Type B pancreatic cell (in vitro differentiated cells): ENCODE results near the gene CRISP3. TPM values are rescaled to one million over a fixed set of nuclear protein-coding genes. Genes with fewer than 3 reads are reported as not detected.

ENCODE experiments used
- DNase-seq: peaks from one replicate; pipeline ENCODE4 v3.0.0; 2021; ENCODE audit warnings: mixed read lengths; ENCODE audit not compliant: unreplicated experiment; ENCODE audit errors: extremely low spot score
- H3K27ac Mint-ChIP-seq: 2 replicates; pipeline ENCODE4 v1.8.0; 2021; ENCODE audit warnings: mild to moderate bottlenecking, mixed read lengths
- H3K27me3 Mint-ChIP-seq: 2 replicates; pipeline ENCODE4 v1.8.0; 2021; ENCODE audit warnings: mixed read lengths
- H3K36me3 Mint-ChIP-seq: 2 replicates; pipeline ENCODE4 v1.8.0; 2021; ENCODE audit warnings: mixed read lengths
- H3K4me1 Mint-ChIP-seq: one replicate; pipeline ENCODE4 v1.8.0; 2021; ENCODE audit warnings: mixed read lengths; ENCODE audit not compliant: unreplicated experiment
- H3K4me3 Mint-ChIP-seq: 2 replicates; pipeline ENCODE4 v1.8.0; 2021; ENCODE audit warnings: mild to moderate bottlenecking, mixed read lengths
- H3K9me3 Mint-ChIP-seq: 2 replicates; pipeline ENCODE4 v1.8.0; 2021; ENCODE audit warnings: mixed read lengths
- long read RNA-seq: library from polyadenylated mRNA; unstranded; transcript quantifications from one replicate; pipeline ENCODE4 v2.0.0, GENCODE V29; 2020
- total RNA-seq: library from RNA; stranded (reverse); gene quantifications from 2 replicates; pipeline ENCODE4 v1.2.1, GENCODE V29; 2021; ENCODE audit warnings: low replicate concordance
- TF ChIP-seq, protein P1 (sequence below): fragments of 200-600 bp; sonication (generic); conservative IDR thresholded peaks from 2 replicates; pipeline ENCODE4 v1.5.0; 2021; ENCODE audit warnings: antibody characterized with exemption, mild to moderate bottlenecking

Gene CRISP3, protein sequence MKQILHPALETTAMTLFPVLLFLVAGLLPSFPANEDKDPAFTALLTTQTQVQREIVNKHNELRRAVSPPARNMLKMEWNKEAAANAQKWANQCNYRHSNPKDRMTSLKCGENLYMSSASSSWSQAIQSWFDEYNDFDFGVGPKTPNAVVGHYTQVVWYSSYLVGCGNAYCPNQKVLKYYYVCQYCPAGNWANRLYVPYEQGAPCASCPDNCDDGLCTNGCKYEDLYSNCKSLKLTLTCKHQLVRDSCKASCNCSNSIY
- 57.4 and 120 TPM in 2 replicates for total RNA-seq
- long read RNA-seq, transcript CRISP3-204 (8 exons, 2,205 nt): minor isoform, 18 of 676 reads
- long read RNA-seq, transcript CRISP3-201 (8 exons, 2,170 nt): major isoform, 613 of 676 reads
- long read RNA-seq, partial matches to known transcripts: 29 of 676 reads
- long read RNA-seq, other reads (novel, unspliced or antisense): 16 of 676 reads

DNA sequence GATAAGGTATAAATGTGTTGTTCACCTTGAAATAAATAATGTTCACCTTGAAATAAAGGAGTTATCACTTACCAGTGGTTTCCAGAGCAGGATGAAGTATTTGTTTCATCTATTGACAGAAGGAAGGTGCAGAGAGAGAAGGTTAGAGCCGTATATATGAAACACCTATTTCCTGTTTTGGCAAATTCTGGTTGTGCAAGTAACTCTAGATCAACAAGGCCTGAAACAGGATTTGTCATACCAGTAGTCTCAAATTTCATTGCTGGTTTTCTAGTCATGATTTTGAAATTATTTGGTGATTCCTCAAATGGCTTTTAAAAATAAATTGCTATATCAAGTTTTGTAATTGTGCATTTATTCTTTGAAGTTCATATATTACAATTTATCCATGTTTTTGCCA is at the start of gene CRISP3:
TSS of gene CRISP3 (minus strand) at position 130 of the 400 bp plus-strand sequence. CDS start at position 109, 21 bp downstream.
- H3K9me3 Mint-ChIP-seq: no peaks in the 10 kb centered on the region
- H3K27me3 Mint-ChIP-seq: no peaks in the 10 kb centered on the region
- no peak for DNase-seq
- H3K27ac Mint-ChIP-seq: no peak within 1 kb of the TSS
- H3K4me3 Mint-ChIP-seq: peak within 1 kb of the TSS; percentile 70
- TF ChIP-seq, protein P1, sequence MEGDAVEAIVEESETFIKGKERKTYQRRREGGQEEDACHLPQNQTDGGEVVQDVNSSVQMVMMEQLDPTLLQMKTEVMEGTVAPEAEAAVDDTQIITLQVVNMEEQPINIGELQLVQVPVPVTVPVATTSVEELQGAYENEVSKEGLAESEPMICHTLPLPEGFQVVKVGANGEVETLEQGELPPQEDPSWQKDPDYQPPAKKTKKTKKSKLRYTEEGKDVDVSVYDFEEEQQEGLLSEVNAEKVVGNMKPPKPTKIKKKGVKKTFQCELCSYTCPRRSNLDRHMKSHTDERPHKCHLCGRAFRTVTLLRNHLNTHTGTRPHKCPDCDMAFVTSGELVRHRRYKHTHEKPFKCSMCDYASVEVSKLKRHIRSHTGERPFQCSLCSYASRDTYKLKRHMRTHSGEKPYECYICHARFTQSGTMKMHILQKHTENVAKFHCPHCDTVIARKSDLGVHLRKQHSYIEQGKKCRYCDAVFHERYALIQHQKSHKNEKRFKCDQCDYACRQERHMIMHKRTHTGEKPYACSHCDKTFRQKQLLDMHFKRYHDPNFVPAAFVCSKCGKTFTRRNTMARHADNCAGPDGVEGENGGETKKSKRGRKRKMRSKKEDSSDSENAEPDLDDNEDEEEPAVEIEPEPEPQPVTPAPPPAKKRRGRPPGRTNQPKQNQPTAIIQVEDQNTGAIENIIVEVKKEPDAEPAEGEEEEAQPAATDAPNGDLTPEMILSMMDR: no peak
- no peaks in the 10 kb centered on the region for H3K36me3 Mint-ChIP-seq
- H3K4me1 Mint-ChIP-seq: no peaks in the 10 kb centered on the region

DNA sequence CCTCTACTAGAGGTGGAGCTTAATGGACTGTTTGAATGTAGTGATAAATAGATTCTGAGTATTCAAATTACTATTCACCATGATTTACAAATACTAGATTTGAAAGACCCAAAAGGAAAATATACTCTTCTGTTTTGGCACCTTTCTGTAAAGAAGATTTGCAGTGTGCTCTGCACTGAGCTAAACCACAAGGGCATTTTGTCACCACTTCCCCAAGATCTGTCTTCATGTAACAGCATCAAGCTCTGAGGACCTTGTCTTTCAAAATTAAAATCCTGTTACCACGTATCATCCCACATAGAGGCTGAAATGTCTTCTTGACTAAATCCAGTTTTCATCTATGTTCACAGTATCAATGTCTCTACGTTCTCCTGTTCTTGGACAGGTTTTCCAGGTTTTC is 46.2 kb upstream of the CRISP3 start:
- Mint-ChIP-seq H3K27ac (no peak overlapping the region), H3K4me3 (no peak overlapping the region), H3K4me1 (no peaks in the 10 kb centered on the region), H3K36me3 (no peaks in the 10 kb centered on the region), H3K27me3 (no peaks in the 10 kb centered on the region), H3K9me3 (no peaks in the 10 kb centered on the region)
- no peak for DNase-seq
- TF ChIP-seq, protein P1: no peak

DNA sequence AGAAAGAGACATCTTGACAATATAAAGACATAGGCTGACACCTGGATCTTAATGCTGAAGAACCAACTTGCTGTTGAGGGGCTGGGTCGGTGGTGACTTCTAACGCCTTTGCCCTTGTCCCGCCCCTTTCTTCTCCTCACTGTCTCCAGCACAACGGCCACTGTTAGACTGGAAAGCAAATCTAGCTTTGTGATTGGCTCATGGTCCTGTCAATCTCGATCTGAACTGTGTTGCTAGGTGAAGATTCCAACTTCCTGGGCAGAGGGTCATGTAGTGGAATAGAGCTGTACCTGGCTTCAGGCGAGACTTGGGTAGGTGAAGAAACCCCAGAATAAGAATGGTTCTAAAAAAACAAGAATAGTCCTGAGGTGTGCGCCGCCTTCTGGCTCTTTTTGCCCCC is 43.0 kb upstream of the CRISP3 start, which contains the start of gene PGK2:
TSS of gene PGK2 (minus strand) at position 110 of the 400 bp plus-strand sequence. CDS start at position 12, 98 bp downstream.
- no peaks in the 10 kb centered on the region for H3K4me1 Mint-ChIP-seq
- no peaks in the 10 kb centered on the region for H3K36me3 Mint-ChIP-seq
- no peak for DNase-seq
- no peaks in the 10 kb centered on the region for H3K27me3 Mint-ChIP-seq
- no peak within 1 kb of the TSS for H3K4me3 Mint-ChIP-seq
- no peak within 1 kb of the TSS for H3K27ac Mint-ChIP-seq
- TF ChIP-seq, protein P1: no peak
- H3K9me3 Mint-ChIP-seq: no peaks in the 10 kb centered on the region

DNA sequence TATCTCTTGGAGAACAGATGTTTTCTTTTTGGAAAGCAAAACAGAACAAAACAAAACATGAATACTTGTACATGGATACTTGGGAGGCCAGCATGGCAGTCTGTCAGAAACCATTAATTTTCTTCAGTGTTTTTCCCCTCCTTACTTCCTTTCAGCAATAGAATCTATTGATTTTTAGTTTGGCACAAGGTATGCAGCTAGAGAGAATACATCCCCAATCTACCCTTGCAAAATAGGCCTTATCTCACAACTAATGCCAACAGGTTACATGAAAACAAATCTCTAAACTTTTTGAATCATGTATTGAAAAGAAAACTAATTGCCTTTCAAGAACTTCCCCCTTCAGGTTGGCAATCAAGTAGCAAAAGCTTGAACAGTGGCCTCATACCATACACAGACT is 40.1 kb upstream of the CRISP3 start:
- no peak overlapping the region for H3K27ac Mint-ChIP-seq

DNA sequence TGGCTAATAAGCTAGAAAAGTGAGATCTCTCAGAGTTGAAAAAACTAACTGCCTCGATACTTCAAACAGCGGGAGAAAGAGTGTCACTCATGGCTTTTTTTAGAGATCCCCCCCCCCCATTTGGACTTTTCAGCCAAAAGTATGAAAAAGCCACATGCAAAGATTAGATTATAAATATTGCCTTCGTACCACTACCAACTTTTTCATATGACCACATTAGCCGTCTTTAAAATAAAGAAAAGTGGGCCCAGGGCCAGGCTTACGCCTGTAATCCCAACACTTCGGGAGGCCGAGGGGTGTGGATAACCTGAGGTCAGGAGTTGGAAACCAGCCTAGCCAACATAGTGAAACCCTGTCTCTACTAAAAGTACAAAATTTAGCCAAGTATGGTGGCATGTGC is 38.5 kb upstream of the CRISP3 start:
- no peaks in the 10 kb centered on the region for H3K9me3 Mint-ChIP-seq
- H3K36me3 Mint-ChIP-seq: no peaks in the 10 kb centered on the region
- no peaks in the 10 kb centered on the region for H3K4me1 Mint-ChIP-seq
- no peak overlapping the region for H3K4me3 Mint-ChIP-seq
- no peak overlapping the region for H3K27ac Mint-ChIP-seq
- no peak for DNase-seq
- H3K27me3 Mint-ChIP-seq: no peaks in the 10 kb centered on the region
- TF ChIP-seq, protein P1: no peak

More for the DNA sequence above, 40.1 kb upstream of the CRISP3 start:
- Mint-ChIP-seq H3K4me1 (no peaks in the 10 kb centered on the region), H3K36me3 (no peaks in the 10 kb centered on the region), H3K9me3 (no peaks in the 10 kb centered on the region), H3K27me3 (no peaks in the 10 kb centered on the region), H3K4me3 (no peak overlapping the region)
- TF ChIP-seq, protein P1: no peak
- no peak for DNase-seq
